ENCODE results near the gene CLCNKB. TPM values are rescaled to one million over a fixed set of nuclear protein-coding genes. Genes with fewer than 3 reads are reported as not detected.
"Not testable (repeated sequence)": the region's sequence is repeated elsewhere in the genome, so short reads cannot be mapped to it uniquely, and the experiment has no call there.

The CLCNKB gene
- polyA plus RNA-seq, 3 donors: 29.4 to 65.5 (median 49.9) TPM

DNA sequence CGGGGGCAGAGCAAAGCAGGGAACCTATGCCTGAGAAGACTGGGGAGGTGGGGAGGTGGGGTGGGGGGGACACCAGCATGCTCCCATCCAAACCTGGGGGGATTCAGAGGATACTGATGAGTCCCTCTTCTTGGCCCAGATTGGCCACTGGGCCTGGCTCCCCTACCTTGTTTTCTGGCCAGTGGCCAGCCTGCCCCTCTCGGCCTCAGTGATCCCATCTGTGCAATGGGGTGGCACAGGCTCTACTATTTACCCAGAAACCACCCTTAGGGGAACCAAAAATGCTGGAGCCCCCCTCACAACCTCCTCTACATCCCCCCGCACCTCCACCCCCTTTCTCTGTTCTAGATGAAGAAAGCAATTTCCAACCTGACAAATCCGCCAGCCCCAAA lies 12.9 kb downstream of the CLCNKB start:
- DNase-seq: not testable (repeated sequence)

DNA sequence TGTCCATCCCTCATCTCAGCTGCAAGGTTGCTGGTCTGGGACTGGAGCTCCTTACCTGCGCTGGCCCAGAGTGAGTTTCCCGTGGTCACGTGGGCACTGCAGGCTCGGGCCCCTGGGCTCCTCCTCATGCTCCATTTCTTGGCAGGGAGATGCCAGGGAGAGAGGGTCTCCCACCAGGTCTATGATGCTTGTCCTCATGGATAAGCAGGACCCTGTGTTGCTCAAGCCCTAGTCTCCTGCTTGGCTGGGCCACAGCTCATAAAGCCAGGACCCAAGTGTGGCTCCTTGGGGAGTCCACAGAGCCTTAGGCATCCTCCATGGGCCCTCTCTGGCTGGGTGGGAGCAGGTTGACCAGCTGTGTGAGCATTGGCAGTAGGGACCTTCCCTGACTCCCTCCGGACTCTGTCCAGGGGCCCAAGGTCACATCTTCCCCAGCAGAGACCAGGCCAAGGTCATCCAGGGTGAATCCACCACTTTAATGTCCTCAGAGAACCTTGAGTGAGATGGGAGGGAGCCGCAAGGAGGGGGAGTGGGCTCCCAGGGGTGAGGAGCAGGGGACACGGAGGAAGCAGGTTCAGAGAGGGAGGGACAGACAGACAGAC lies 13.8 kb downstream of the CLCNKB start:
- not testable (repeated sequence) for DNase-seq

DNA sequence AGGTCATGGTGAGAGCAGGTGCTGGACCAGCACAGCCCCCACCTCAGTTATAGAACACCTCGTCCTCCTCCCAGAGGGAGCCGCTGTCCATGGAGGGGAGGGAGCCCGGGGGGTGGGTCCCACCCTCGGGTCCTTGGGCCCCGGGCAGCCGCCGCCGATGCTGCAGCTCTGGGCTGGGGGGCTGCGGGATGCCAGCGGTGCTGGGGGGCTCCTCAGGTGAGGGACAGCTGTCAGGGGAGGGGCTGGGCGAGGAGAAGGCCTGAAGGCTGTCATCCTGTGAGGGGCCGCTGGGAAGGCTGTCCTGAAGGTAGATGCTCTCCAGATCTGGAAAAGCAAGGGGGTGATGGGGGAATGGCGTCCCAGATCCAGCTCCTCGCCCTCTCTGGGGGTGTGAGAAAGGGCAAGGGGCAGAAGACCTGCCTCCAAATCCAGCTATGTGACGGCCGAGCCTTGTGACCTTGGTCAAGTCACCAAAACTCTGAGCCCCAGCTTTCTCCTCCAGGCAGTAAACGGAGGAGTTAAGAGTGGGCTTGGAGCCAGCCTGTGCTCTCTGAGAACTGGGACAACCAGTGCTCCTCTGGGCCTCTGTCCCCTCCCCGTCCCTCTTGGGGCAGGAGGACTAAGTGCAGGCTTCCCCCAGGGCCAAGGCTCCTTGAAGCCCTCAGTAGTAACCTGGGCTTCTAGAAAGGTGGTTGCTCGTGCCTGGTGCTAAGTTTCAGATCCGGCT lies 15.0 kb downstream of the CLCNKB start:
- DNase-seq: not testable (repeated sequence)

DNA sequence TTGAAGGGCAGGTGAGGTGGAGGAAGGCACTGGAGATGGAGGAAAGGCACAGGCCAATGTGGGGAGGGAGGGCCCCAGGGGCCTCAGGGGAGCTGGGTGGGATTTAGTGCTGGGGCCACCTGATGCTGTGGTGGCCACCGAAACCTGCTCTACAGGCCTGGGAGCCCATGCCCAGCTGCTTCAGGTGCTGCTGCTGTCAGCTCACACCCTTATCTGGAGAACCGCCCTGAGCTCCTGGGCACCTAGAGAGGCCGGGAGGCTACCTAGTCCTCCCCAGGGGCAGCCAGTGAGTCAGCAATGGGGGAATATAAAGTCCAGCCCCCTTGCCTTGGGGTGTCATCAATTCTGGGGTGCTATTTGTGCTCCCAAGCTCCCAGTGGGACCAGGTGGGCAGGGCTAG lies 17.7 kb downstream of the CLCNKB start:
- no peak for DNase-seq

DNA sequence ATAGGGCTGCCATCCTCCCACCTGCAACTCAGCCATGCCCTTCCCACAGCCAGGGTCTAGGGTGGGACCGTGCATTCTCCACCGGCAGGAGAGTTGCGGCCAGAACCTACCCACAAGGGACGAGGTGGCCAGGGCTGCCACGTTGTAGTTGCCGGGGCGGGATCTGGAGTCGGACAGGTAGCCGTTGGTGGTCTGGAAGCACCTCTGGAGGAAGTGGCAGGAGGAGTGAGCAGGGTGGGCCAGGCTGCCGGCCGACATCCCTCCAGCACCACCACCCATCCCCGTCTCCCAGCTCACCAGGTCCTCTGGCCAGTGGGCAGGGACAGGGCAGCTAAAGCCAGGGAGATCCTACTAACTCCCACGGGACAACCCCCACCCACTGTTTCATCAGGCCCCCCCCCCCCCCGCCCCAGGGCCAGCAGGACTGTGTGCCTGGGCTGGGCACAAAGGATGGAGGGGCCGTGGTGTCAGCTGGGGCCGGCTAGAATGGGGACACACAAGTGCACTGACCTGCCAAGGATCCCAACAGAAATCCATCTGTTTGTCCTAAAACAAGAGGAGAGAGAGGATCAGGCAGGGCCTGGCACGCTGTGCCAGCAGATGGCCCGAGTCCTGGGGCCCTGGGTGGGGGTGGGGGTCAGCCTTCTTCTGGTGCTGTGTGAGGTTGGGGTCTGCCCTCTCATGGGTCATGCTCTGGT lies 18.6 kb downstream of the CLCNKB start:
- DNase-seq: not testable (repeated sequence)

DNA sequence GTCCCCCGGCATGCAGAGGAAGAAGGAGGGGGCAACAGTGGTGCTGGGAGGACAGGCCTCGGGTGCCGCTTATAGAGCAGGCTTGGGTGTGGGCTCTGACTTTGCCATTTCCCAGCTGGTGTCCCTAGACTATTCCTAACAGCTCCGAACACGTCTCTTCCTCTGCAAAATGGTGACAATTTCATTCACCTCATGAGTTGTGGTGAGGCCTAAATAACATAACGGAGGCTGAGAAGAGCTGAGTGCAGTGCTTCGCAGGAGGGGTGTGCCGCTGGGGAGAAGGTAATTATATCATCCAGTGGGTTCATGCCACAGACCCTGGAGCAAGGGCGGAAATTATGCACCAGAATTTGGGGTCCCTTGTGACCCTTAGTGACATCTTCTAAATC lies 19.1 kb downstream of the CLCNKB start:
- not testable (repeated sequence) for DNase-seq

DNA sequence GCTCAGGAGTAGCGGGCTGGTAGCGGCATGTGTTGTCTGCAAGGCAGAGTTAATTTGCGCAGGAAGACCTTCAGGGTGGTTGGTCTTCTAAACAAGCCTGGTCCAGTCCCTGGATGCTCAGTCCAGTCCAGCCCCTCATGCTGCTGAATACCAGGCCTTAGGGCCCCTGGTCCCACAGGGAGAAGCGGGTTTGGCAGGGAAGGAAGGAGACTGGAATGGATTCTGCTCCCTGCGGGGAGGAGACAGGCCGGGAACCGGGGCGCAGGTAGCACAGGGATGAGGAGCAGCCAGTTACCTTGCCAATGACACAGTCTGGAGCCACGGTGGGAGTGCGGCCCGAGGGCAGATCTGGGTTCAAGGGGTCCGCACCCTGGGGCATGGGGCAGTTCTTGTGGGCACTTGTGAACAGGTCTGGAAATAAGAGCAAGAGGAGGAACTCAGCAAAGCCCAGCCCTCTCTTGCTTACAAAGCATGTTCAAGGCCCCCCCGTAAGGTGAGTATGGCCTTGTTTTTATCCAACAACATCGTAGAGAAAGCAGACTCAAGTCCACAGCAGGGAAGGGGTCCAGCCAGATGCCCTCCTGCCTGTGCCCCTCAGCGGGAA lies 19.7 kb downstream of the CLCNKB start:
- DNase-seq: no peak

DNA sequence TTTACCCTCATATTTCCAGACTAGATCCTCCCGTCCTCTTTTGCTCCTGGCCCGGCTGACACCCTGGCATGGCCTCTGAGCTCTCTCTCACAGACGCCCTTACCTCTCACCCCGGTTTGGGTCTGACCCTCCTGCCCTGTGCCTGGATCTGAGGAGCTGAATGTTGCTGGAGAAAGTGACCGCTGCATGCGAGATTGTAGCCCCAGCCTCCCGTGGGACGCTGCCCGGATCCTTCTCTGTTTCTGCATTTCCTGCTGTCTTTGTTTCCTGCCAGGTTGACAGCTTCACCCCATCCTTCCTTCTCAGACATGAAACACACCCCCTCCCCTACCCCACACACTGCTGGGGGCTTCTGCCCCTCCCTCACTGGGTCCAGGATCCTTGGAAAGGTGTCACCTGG lies 20.3 kb downstream of the CLCNKB start:
- DNase-seq: no peak

DNA sequence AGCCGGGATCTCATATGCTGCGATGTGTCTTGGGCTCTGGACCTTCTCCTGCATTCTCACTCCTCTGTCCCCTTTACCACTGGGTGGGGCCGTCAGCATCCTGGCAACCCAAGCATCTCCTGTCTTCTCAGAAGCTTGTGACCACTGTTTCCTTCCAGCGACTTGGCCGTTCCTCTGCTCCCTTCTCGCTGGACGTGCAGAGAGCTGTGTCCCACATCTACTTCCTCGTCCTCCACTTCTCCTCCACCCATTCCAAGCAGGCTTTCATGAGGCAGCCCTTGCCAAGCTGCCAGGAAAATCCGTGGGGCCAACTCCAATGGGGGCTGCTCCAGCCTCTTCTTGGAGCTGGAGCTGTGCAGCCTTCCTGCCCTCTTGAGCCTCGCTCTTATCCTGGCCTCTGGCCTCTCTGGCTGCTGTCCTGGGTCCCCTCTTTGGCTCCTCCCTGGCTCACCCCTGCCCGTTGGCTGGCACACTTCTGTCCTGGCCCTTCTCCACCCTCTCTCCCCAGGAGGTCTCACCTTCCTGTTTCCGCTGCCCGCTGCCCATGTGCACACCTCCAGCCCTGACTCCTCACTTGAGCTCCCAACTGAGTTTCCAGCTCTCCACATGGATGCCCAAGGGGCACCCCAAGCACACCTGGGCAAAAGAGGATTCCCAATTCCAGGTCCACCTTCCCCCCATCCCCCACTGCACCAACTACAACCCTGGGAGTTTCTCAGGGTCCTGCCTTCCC lies 21.1 kb downstream of the CLCNKB start:
- DNase-seq: no peak

DNA sequence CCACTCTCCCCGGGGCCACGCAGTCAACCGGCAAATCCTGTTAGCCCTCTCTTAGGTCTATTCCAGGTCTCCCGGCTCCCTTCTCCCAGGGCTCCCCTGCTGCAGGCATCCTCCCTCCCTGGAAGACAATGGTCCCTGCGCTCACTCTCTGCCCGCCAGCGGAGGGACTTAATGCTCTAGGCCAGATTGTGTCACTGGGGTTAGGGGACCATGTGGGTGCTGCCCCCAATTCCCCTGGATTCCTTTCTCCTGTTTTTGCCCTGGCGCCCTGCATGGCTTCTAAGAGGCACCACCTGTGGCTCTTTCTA lies 21.6 kb downstream of the CLCNKB start:
- no peak for DNase-seq

DNA sequence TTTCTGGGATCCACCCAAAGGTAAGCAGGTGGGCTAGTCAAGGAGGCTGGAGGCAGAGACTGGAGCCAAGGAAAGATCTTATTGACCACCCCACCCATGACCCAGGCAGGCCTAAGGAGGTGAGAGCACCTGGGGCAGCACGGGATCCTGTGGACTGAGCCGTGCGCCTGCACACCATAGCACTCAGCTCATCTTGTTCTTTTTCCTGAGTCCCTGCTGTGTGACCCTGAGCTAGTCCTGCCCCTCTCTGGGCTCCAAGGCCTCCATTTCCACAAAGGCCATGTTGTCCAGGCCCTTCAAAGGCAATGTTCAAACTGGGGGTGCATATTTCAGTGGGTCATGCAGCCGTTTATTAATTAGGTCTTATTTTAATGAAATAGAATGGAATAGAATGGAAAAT lies 22.7 kb downstream of the CLCNKB start:
- no peak for DNase-seq

DNA sequence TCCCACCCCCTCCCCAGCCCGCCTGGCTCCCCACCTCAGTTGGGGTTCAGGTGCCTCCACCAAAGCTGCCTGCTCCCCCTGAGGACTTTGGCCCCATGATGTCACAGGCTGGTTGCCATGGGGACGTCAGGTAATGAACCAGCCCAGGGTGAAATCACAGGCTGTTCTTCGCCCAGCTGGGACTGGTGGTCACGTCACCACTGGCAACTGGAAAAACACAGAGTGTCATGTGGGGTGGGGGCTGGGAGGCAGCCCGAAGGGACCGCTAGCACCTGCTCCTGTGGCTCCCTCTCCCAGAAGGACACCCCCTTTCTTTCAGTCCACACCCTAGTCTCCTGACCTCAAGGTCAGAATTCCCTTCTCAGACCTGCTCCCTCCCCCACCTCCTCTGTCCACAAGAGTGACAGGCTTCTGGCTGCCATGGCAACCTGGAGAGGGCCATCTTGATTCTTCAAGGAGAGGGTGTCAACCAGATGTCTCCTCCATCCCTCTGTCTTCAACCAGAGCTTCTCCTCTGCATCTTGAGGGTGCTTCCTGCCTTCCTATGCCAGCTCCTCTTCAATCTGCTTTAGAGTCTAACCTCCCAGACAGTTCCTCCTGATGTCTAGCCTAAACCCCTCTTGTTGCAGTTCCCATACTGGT lies 23.7 kb downstream of the CLCNKB start:
- peak; percentile 77 for DNase-seq

DNA sequence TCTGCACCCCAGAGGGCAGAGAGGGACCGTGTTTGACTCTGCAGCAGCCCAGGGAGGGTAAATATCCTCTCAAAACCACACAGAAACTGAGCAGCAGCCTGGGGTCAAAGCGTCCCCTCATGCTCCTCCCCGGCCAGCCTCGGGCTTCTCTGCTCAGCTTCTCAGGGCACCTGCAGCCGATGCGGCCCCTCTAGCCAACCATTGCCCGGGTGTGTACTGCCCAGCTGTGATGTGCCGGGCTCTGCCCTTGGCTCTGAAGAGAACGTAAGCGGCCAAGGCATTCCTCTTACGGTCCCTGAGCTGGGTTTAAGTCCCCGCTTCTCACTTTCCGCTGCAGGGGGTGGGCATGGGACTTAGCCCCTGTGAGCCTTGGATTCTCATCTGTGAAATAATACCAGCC lies 24.4 kb downstream of the CLCNKB start:
- no peak for DNase-seq

DNA sequence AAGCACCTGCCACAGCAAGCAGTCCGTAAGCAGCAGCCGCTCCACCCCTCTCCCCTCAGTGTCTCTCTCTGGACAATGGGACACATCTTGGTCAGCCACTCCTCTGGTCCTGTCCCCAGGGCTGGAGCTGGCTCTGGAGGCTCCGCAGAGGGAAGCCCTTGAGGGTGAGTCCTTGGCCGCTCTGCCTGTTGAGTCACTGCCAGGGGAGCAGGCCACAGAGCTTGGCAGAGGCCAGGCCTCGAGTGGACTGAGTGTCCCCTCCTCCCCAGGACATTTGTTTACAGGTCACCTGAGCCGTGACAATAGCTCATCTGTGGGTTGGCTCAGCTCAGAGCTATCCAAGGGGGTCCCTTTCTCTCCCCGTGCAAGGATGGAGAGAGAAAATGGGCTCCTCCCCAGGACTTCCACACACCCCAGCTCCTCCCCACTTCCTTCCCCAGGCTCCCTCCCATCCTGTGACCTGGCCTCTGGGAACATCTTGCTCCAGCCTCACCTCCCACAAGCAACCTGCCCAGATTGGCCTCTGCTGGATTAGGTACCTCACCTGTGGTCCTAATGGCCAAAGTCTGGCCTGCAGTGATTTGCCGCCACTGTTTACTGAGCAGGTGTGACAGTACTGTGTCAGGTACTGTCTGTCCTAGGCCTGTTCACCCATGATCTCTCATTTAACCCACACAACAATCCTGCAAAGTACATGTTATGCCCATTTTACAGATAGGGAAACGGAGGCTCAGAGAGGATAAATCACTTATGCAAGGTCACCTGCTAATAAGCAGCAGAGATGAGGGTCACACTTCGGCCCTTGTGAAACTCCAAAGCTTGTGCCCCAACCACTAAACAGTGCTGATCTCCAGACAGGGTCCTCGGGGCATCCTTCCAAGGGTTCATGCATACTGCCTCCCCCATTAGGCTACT lies 25.0 kb downstream of the CLCNKB start:
- DNase-seq: no peak

DNA sequence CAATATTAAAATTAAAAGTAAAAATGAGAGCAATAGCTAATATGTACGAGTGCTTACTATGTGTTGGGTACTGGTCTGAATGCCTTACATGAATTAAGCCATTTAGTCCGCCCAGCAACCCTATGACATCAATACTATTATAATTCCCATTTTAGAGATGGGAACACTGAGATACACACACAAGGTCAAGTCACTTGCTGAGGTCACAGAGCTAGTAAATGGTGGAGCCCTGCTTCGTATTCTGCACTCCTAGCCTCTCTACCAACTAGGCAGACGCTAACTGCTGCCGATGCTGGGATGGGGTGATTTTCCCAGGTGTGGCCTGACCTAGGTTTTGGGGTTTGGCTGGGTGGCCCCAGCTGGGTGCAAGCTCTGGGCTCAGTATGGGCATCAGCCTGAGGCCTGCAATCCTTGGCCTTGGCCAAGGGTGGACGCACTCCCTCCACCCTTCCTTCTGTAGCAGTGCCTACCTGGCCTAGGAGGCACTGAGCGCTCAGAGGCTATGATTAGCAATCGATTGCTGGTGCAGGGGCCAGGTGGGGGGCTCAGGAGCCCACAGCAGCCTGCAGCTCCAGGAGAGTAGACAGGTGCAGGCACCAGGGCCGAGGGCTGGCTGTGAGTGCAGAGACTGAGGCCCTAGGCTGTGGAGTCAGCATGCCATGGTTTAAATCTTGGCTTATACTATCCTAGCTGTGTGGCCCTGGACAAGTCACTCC lies 27.2 kb downstream of the CLCNKB start:
- no peak for DNase-seq

DNA sequence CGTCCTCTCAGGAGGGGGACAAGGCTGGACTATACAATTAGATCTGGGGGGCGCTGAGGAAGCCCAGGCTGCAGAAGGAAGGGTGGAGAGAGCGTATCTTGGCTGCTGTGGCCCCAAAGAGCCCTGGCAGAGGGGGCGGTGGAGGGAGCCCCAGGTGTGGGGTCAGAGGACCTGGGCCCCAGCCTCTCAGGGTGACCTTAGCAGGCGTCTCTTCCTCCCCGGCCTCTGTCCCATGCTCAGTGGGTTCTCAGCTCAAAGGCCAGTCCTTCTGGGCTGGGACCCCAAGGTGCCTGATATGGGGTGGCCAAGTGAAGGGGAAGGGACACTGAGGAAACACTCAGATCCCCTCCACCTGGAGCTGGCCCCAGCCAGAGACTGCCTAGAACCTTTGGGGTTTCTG lies 28.0 kb downstream of the CLCNKB start:
- DNase-seq: no peak

DNA sequence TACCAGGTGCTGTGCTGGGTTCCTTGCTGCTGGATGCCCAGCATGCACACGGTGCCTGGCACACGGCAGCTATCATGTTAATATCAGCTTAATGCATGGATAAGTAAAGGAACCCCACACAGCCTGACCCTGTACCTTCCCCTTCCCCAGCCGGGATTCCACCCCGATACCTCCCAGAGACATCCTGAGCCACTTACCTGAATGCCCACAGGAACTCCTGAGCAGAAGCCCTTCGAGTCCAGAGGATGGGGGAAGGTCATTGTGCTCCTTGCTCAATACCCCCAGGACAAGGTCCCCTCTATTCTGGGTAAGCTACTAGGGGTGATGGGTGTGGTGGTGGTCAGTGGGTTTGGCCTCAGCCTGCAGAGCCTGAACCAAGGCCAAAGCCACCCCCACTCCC lies 28.5 kb downstream of the CLCNKB start:
- DNase-seq: no peak

DNA sequence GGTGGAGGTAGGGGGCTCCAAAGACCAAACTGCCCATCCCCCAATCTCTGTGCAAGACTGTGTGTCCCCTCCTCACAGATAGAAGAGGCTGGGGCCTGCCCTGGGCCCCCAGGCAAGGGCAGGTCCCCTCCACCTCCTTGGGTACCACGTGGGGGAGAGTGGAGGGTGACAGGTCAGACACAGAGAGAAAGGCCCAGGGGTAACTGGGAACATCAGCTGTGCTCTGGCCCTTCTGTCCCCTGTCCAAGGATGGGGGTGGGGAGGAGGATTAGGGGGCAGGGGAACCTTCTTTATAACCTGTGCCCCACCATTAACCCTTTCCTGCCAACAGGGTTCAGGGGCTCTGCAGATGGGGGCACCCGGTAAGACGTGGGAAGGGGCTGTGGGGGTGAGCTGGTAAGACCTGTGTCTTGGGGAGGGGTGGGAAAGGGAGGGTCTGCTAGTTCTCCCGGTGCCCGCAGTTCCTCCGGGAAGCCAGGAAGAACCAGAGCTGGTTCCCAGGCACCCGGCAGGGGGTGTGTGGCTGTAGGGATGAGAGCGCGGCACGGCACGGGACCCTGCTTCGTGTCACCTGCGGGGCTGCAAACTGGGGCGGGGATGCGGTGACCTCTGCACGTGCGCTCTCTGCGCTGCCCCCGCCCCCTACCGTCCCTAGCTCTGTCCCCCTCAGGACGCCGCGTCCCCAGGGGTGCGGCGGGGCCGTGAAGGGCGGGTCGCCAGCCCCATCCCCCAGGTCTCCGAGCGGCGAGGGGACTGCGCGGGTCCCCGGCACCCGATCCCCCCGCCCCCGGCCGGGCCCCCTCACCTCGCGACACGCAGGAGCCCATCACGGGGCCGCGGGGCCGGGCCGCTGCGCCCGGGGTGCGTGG lies 29.3 kb downstream of the CLCNKB start:
- no peak for DNase-seq

Measured in renal pelvis (tissue), 4 donors.